Measurements from ENCODE around the gene SCD.

Gene SCD

DNA sequence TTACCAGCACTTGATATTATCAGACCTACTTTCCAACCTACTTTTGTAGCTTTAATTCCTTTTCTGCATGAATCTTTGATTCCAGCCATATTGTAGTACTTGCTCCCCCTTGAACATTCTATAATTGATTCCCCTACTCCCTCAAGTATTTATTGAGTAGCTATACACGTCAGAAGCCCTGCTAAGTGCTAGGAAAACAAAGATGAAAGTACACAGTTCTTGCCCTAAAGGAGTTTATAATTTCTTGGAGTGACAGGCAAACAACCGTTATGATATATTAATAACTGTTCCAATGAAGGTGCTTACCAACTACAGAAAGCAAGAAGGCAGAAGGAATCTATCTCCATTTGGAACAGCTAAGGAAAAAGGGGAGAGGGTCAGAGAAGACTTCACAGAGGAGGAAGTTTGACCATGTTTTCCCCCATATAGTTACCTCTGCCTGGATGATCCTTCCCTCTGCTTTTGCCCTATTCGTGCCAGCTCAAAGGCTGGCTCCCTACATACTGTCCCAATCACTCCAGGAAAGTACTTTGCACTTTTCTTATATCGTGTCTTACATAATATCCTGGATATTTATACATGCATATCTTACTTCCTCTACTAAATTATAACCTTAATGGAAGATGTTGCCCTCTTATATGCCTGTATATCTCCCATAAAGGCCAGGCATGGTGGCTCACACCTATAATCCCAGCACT lies 54.7 kb downstream of the SCD start:
- no peak for DNase-seq

DNA sequence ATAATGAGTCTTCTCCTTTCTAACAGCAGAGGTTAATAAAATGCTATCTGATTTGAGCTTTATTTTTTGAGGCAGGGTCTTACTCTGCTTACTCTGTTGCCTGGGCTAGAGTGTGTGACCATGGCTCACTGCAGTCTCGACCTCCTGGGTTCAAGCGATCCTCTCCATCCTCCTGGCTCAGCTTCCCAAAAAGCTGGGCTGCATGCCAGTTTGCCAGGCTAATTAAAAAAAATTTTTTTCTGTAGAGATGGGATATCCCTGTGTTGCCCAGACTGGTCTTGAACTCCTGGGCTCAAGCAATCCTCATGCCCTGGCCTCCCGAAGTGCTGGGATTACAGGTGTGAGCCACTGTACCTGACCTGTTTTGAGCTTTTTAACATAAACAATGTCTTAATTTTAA lies 56.7 kb downstream of the SCD start:
- DNase-seq = no peak

DNA sequence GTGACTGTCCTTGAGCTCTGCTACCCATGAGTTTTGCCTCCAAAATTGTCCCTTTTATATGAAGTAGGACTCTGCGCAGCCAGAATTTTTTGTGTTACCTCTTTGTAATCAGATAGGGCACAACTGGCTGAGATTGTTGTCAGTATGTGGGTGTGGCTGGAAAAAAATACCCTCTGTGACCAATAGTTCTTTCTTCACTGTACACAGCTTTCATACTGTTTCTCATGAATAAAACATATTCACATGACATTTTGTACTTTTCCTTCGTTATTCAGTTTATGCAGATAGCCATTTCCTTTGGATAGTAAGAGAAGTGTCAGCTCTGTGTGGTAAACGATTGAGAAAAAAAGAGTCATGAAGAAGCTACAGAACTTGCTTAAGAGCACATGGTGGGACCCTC lies 66.1 kb downstream of the SCD start:
- no peak for DNase-seq
